Globus pallidus (tissue), 1 donor: ENCODE measurements around the gene ATP6V1B1.

Source experiments
- DNase-seq: peaks from one replicate; pipeline ENCODE4 v3.0.0-alpha.2; 2015; ENCODE audit warnings: low spot score

Gene ATP6V1B1

DNA sequence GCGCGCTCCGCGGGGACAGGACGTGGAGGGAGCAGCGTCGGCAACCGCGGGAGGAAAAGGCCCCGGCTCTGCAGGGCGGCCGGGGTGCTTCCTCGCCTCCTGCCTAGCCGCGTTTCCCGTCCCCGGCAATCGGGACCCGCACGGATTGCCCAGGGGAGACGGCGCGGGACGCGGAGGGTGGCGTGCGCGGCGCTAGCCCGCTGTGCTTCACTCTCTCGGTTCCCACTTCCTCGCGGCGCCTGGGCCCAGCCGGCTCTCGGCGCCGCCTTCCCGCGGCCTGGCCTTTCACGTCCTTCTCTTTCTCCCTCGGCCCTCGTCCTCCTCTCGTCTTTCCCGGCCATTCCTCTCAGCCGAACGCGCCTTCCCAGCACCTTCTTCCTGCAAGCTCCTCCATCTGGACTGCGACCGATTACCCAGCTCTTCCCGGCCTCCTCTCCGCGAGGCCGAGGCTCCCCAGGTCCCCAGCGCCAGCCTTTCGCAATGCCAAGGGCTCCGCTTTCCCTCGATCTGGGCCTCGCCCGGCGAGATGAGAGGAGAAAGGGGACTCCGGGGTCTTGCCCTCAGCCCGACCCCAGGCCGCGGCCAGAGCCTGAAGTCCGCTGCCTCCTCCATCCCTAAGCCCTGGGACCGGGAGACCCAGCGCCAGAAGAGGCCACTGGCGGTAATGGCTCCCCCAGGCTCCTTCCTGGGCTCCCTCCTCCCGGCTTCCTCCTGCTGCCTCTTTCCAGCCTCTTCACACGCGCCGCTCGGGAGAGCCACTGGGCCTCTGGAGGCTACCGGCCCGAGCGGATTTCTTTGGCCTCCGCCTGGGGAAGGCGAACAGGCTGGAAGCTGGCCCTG, 34.3 kb upstream of the ATP6V1B1 start:
- no peak for DNase-seq

DNA sequence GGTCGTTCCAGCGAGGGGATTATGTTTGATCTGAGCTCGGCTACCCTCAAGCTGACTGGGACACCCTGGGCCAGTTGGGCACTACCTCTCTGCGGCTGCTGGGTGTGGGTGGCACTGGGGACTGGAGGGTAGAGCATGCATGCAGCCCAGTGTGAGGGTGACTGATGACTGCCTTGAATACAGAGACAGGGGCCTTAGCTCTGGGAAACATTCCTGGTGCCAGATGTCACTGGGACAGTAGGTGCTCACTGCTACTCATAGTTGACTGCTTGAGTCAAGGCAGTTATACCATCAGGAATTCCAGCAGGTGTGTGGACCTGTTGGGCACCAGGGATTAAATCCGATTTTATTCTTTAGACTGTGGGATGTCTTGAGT, 33.6 kb upstream of the ATP6V1B1 start:
- DNase-seq: no peak

DNA sequence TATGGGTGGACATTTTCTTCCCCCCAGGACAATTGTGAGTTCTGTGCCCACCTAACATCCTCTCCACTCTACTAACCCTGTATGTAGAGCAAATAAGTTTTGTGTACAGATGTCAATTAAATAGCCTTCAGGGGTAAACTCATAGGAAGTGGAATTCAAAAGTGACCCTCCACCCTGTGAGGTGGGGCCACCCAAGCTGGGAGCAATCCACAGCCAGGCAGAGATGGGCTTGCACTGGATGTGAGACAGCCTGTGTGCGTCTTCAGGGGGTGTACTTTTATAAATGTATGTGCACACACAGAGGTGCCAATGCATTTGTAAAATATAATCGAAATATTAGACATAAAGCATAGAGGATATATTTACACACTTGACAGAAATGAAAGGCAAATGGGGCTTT, 33.1 kb upstream of the ATP6V1B1 start:
- DNase-seq: no peak

DNA sequence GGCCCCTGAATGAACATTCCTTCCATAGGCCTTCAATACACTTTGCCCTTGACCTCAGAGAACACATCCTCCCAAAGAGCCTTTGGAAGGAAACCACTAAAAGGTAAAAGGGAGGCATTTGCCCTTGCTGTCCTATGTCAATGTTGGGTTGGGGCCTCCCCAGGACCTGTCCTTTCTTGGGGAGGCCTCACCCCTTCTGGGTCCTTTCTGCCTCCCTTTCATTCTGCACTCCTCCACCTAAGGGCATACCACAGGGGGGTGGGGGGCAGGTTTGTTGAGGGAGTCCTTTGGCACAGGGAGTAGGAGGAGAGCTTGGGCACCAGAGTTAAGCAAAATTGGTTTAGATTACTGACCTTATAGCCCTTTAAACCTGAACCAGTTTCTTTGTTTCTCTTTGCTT, 32.5 kb upstream of the ATP6V1B1 start:
- no peak for DNase-seq

DNA sequence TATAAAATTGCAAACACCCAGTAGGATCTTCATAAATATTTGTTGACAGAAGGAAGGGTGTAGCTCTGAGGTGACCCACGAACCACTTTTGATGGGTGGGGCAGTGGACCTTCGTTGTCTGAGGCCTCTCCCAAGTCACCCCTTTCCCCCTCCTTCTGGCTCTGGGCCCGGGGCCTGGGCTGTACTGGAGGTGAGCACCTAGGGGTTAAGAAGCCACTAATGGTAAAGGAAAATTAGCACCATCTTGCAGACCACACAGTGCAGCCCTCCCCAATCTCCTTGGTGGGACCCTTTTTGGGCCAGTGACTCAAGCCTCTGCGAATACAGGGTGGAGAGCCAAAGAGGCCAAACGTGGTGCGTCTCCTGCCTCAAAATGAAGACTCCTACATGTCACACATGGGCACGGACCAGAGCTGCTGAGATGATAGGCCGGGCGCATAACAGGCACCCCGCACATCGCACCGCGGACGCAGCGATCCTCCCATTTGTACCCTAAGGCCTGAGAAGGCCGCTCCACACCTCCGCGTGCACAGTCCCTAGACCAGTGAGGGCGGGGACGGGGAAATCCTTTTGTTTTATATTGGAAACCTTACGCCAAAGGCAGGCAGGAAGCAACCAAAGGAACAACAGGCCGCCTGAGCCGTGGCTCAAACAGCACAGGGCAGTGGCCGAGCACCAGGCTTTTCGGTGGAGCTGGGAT, 31.9 kb upstream of the ATP6V1B1 start:
- DNase-seq: no peak

DNA sequence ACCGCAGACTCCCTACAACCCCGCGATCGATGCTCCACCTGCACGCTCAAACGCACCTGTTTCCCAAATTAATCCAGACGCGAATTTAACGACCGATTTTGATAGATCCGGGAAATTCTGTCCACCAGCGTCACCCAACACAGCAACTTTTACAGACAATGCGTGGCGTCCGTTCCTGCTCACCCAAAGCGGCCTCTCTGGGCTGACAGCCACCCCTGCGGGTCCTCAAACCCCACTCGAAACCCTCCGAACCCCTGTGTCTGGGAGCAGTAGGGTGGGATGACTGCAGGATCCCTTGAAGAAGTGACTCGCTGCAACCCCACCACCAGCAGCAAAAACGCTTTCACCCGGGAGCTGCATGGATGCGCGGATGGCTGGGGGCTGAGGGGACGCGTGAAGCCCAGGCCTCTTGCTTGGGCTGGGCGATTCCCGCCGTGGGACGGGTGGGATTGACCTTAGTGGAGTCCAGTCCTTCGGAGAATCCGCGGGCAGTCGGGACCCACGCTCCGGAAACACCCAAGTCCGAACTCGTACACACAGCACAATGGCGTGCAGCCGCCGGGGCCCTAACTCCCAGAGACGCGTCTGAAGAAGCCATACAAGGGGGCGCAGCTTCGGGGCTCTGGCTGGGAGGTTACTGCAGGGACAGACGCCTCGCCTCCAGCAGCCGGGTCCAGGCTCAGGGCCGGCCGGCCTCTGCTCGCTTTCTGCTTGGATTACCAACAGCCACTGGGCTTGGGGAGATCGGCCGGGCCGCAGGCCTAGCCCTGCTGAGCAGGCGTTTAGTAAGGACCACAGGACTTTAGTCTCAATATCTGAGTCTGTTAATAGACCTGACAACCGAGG, 31.1 kb upstream of the ATP6V1B1 start:
- DNase-seq: no peak

DNA sequence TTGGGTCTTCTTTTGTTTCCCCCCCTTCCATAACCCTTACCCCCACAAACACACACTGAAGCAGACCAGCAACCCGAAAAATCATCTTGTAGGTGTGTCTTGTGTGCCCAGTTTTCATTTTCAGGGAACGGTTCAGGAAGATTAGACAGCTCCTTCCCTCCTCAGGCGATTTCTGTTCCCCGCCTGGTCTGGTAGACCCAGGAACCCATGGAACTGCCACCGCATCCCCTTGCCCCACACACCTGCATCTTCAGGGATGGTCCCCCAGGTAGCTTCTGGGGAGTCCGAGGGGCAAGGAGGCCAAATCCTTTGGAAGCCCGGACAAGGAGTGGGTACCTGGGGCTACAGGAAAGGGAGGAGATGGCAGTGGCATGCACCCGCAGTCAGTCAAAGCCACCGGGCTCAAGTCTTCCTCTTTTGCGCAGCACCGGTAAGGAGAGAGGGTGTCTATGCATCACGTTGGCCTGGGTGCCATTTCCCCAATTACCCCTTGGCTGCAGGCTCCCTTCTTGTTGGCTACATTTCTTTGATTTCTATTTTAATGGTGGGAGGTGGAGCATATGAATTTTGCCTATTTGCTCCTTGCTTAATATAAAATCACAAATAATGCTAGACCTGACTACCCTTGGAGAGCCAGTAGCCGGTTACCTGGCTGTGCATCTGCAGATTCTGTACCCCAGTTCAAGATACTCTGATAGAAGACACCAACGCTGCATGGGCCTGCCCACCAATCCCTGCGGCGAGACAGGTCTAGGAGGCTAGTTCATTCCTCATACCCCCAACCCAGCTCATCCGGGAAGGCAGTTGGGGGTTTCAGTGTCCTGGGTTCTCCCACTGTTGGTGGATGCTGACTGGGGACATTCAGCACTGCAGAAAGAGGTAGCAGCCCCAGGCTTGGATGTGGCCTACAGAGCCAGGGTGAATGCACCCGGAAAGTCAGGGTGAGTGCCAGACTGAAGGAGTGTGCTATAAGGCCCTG, 30.0 kb upstream of the ATP6V1B1 start:
- no peak for DNase-seq

DNA sequence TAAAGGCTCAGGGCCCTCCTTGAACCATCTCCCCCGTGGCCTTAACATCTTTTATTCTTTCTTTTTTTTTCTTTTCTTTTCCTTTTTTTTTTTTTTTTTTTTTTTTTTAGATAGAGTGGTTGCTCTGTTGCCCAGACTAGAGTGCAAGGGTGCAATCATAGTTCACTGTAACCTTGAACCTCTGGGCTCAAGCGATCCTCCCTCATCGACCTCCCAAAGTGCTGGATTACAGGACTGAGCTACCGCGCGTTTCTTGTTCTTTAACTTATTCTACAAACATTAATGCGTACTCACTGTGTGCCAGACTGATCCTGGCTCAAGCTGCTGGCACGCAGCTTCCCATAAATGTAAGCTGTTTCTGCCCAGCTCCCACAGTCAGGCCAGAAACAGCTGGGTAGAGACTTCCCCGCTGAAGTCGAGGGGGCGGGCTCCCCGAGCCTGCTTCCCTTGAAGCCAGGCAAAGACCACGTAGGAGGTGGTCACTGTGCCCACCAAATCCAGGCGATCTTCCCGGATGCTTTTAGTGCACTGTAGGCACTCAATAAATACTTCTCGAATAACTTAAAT, 29.2 kb upstream of the ATP6V1B1 start:
- no peak for DNase-seq

DNA sequence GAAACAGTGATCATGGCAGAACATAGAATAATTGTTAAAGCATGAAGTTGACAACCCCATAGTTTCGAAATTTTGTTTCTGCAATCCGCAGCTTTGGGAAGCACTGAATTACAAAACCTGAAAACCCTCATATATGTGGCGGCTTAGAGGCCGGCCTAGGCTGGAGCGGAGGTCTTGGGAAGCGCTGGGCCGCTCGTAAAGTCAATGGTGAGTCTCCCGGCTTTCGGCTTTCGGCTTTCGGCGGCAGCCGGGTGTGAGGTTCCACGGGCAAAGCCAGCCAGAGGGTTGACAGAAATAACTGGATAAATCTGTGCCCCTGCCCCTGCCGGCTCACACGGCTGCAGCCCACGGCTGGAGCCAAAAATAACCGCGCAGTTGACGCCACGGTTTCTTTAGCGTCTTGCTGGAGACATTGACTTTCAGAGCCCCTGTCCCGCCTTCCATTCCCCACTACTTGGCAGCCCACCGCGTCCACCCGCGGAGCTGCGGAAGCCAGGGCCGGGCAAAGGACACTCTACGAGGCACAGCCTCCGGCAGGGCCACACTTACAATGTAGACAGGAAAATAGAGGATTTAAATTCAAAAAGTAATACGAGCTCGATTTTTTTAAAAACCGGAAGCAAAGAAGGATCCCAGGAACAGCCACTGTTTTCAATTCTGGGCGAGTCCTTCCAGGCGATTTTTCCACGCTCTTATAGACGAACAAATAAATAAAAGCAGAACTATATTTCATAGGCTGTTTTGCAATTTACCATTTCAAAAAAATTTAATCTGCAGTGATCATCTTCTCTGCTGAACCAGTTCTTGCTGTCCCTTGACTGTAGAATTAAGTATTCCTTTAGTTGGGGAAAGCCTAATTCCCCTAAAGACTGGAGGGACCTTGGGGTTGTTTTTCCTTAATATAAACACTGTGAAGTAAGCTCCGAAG, 28.3 kb upstream of the ATP6V1B1 start:
- no peak for DNase-seq

DNA sequence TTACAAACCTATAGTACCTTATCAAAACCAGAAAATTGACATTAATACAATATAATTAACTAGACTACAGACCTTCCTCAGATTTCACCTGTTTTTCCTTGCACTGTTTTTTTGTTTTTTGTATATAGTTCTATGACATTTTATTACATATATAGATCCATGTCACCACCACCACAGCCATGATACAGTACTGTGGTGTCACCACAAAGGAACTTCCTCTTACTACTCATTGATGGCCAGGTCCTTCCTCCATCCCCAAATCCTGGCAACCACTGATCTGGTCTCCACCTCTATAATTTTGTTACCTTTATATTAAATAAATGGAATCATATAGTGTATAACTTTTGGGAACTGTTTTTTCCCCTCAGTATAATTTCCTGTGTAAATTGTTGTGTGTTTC, 19.4 kb upstream of the ATP6V1B1 start:
- DNase-seq: no peak

DNA sequence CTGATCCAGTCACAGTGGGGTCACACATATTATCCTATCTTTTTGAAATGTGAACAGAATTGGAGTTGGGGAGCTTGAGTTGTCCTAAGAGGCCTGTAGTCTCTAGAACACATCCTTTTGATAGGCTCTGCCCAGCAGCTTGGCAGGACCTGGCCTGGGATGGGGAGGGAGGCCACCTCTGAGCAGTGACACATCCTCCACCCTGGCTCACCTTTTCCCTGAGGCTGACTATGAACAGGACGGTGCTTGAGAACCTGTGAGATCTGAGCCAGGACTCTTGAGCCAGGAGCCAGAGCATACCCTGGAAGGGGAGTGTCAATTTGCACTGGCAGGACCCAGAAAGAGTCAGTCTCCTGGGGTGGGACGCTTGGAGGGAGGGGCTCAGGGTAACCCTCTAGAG, 17.7 kb upstream of the ATP6V1B1 start:
- DNase-seq: no peak

DNA sequence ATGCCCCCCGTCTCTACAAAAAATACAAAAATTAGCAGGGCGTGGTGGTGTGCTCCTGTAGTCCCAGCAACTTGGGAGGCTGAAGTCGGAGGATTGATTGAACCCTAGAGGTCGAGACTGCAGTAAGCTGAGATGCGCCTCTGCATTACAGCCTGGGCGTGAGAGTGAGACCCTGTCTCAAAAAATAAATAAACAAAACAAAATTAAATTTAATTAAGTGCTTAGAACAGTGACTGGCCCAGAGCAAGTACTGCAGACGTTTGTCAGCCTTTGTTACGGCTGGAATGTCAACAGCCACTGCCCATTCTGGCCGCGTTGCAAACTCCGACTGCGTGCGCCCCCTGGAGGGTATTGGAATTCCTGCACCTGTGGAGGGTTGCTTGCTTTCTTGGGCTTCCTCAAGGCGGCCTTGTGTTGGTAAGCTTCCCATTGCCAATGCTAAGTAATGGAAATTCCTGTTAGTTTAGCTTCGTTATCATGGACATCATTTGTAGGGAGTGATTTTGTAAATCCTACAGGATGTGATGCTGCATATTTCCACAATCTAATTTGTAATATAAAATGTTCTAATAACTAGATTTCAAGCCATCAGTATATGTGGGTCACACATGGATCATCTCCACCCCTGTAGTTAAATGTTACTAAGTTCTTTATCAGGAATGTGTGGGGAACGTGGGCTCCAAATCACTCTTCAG, 15.9 kb upstream of the ATP6V1B1 start:
- DNase-seq: peak; percentile 76

DNA sequence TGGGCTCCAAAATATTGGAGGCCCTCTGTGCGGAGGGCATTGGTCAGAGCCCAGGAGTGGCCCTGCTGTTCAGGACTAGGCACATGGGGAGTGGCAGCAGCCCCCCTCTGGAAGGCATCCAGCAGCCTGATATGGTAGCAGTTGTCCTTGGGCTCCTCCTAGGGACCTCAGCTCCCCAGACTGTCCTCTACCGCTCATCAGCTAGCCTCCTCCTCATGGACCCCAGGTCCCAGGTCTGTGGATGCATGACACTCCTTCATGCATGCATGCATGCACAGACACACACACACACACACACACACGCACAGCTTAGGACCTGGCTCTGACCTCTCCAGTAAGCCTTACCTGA, 15.4 kb upstream of the ATP6V1B1 start:
- no peak for DNase-seq

DNA sequence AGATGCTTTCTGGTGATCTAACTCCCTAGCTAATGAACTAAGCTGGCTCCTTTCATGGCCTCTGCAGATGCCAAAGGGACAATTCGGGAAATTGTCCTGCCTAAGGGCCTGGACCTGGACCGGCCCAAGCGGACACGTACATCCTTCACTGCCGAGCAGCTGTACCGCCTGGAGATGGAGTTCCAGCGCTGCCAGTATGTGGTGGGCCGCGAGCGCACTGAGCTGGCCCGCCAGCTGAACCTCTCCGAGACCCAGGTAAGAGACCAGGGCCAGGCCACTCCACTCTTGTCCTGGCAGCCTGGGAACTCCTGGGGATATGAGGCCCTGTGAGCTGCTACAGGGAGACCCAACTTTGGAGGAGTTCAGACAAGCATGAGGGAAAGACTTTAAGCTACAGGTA, 14.7 kb upstream of the ATP6V1B1 start:
- DNase-seq: no peak

DNA sequence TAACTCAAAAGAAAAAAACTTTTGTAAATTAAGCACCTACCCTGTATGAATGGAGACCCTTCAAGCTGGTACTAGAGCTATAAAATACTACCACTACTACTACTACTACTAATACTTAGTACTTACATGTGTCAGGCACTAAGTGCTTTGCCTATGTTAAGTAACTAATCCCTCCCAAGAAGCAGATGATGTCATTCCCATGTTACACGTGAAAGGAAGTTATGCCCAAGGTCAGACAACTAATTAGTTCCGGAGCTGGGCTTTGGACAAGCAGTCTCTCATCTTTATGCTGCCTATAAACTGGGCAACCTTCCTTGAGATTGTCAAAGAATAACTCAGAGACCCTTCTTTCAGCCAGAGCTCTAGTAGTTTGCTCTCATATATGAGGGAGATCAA, 13.9 kb upstream of the ATP6V1B1 start:
- no peak for DNase-seq

DNA sequence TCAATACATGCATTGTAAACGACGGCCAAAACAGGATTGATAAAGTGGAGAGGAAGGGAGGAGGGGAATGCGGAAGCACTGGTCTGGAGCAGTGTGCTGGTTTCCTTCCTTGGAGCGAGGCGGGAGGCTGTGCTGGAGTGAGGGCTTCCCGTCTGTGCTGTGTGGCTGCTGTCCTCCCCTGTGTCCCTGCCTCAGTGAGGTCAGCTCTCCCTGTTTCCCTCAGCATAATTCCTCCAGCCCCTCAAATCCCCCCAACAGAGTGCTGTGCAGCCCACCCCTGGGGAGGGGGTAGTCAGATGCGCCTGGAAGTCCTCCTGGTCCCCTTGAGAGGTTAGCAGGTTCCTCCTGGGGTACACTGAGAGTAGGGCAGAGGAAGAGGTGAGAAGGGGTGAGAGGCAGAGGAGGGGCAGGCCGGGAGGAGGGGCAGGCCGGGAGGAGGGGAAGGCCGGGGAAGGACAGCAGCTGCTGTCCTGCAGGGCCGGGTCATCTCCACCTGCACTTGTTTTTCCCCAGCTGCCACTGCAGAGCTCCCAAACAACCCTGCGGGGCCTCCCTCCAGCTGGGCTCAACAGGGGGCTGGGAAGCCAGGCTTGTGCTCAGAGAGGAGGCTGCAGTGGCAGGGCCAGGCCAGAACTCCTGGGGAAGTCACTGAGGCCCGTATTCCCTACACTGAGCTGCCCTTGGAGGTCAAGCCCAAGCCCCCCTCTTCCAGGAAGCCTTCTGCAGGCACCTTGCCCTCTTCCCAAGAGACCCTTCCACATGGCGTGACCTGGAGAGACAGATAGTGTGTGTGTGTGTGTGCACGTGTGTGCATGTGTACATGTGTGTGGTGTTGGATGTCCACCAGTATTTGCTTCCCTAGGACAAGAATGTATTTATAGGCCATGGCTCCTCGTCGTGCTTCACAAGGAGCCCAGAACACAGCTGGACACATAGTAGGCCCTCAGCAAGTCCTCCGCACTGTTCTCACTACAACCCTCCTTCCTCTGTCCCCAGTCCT, 13.2 kb upstream of the ATP6V1B1 start:
- DNase-seq: no peak

DNA sequence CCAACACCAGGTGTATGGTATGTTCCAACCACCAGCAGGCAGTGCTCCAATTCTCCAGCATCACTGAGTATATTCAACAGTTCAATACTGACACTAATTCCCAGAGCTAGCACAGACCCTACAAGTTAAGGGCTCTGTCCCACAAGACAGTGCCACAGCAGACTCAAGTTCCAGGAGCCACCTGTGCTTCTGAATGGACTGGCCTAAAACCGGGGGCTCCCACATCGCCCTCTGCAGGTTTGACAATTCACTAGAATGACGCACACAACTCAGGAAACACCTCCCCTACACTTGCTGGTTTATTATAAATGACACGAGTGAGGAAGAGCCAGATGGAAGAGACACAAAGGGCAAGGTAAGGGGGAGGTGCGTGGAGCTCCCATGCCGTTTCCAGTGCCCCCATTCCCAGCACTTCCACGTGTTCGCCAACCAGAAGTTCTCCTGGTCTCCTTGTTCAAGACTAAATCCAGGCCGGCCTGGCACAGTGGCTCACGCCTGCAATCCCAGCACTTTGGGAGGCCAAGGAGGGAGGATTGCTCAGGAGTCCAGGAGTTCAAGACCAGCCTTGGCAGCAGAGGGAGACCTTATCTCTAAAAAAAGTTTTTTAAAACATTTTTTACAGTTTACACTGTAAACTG, 12.2 kb upstream of the ATP6V1B1 start:
- DNase-seq: no peak

DNA sequence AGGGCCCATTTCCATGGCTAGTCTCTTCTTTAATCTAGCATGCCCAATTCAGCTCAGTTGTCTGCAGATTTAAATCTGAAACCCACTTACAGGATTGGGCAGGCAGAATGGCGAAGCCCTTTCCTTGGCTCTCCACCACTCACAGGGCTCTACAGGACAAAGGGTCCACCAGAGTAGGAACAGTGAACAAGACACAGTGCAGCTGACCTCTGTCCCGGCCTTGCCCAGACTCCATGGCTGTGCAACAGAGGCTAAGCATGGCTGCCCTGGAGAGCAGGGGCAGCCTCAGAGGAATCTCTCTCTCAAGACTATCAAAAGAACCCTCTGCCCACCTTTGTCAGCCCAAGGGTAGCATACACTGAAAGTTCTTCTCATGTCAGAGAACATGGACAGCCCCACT, 9.7 kb upstream of the ATP6V1B1 start:
- no peak for DNase-seq
